Posterior vena cava (tissue), 2 donors: ENCODE data around the gene HLCS. TPM values are rescaled to one million over a fixed set of nuclear protein-coding genes. Genes with fewer than 3 reads are reported as not detected.

Experiments
- DNase-seq: peaks from one replicate; pipeline ENCODE4 v3.0.0-alpha.2; 2020; ENCODE audit warnings: low spot score
- intact Hi-C, 2 donors: fragments of 100-400 bp; cut with DNase I; formaldehyde crosslinking; loops; one replicate each; pipeline versions ENCODE4 v1.14.1 to v1.14.2; 2022 to 2023
- total RNA-seq, 2 donors: library from RNA; stranded (reverse); fragmentation: NEBNext Ultra II Directional; extraction: Animal tissue kit (Norgen Biotek cat#: 25700); gene quantifications; one replicate each; pipeline ENCODE4 v1.2.1, GENCODE V29; 2021
- donor health status: DM: yes; HTN: yes; CAD: no.
- donor health status: DM: yes; HTN: yes; CAD: no.

HLCS gene
- total RNA-seq, 2 donors from 2014 or later = 15.5 to 18.2 TPM

- intact Hi-C loops = no loop called here
- DNase-seq = no peak
Observed at GRCh38 chr21:36724660-36725059, 241.8 kb downstream of the HLCS start.

GRCh38 chr21:36723371-36723881 is 243.0 kb downstream of the HLCS start:
- intact Hi-C loops = no loop called here
- peak; percentile 76 for DNase-seq

DNA sequence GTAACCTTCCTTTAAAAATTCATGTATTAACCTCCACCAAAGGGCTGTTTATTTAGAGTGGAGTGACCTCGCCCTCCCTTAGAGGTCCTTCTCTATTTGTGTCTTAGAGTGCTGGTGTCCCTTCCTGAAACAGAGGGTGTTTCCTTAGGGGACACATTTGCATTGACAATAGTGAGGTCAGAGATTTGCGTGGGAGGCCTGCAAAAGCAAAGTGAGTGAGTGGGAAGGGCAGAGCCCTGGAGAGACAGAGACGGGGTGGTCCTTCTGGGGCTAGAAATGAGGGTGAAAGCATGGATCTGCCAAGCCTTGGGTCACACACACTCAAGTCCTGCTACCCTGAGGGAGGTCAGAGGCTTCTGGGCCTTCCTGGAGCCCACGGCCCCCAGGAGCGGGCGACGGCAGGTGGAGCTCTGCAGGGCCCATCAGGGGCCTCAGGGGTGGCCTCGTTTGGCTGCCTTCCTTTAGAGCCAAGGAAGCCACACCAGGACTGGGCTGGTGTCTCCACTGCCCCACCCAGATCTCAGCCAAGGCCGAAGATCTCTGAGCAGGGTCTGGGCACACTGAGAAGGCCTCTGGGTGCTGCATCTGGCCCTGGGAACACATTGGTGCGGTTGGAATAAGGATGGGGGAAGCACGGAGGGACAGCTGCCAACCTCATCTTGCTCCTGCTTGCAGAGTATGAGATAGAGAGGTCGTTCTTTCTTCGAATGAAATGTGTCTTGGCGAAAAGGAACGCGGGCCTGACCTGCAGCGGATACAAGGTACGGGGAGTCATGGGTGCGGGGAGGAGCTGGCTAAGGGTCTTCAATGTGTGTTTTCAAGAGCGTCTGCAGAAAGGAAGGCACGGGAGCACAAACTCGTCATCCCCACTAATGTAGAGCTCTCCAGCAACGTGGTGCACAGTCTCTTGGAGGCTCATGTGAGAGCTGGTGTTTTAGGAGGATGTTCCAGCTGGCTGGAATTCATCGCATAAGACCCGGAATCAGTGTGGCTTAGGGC is 243.8 kb downstream of the HLCS start:
- intact Hi-C loops = no loop called here
- peak; percentile 63 for DNase-seq

GRCh38 chr21:36721817-36722216 is 244.7 kb downstream of the HLCS start:
- DNase-seq = no peak
- intact Hi-C loops = no loop called here

DNA sequence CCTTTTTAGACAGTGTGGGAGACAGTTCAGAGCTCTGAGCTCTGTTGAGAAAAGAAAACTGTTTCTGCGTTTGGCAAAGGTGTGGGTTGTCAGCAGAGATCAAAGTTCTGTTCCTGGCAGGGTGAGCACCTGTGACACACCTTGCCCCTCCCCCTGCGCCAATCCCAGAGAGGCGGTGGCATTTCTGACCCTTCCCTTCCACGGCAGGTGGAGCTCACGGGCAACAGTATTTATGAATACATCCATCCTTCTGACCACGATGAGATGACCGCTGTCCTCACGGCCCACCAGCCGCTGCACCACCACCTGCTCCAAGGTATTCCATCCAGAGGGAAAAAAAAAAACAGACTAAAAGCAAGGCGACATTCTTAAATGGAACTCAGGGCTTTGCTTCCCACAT is 246.9 kb downstream of the HLCS start:
- DNase-seq = peak; percentile 43
- intact Hi-C loops = no loop called here

- intact Hi-C loops = no loop called here
- peak; percentile 72 for DNase-seq
Observed at GRCh38 chr21:36718951-36719501, 247.4 kb downstream of the HLCS start.

GRCh38 chr21:36717976-36718375 is 248.5 kb downstream of the HLCS start:
- intact Hi-C loops = no loop called here
- no peak for DNase-seq

DNA sequence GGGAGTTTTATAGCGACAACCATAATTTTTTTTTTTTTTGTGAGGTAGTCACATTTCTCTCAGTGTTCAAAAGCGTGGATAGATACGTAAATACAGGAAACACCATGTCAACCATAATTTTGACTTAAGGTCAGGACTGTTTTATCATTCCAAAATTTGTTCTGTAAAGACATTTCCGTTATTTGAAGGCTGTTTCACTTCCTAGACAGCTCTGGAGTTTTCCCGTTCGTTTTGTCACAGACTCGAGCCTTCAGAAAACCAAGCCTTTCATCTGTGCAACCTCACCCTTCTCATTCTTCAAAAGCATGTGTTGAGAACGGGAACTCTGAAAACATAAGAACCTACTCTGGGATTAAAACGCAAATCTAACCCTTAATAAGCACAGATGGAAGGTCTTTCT is 249.6 kb downstream of the HLCS start:
- no peak for DNase-seq
- intact Hi-C loops = no loop called here

DNA sequence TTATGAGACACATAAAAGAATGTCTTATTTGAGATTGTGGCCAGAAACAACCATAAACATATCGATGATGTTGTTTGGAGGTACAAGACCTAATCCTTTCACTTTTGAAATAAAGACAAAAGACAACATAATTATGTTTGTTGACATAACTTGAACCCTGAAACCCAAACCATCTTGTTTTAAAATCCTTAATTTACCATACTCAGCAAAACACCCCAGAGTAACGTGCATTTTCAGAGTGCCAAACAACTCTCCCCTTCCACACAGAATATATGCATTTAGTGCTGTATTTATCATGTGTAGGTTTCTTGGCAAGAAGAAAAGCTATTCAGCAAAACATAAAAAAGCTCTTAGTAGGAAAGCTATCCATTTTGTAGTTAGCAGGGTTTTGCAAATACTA is 250.1 kb downstream of the HLCS start:
- DNase-seq = no peak
- intact Hi-C loops = no loop called here

GRCh38 chr21:36713746-36714145 is 252.7 kb downstream of the HLCS start:
- DNase-seq = no peak
- intact Hi-C loops = no loop called here

GRCh38 chr21:36710729-36711048 is 255.8 kb downstream of the HLCS start:
- intact Hi-C loops = no loop called here
- DNase-seq = no peak

GRCh38 chr21:36709868-36710728 is 256.4 kb downstream of the HLCS start:
- intact Hi-C loops = no loop called here
- DNase-seq = peak; percentile 78

DNA sequence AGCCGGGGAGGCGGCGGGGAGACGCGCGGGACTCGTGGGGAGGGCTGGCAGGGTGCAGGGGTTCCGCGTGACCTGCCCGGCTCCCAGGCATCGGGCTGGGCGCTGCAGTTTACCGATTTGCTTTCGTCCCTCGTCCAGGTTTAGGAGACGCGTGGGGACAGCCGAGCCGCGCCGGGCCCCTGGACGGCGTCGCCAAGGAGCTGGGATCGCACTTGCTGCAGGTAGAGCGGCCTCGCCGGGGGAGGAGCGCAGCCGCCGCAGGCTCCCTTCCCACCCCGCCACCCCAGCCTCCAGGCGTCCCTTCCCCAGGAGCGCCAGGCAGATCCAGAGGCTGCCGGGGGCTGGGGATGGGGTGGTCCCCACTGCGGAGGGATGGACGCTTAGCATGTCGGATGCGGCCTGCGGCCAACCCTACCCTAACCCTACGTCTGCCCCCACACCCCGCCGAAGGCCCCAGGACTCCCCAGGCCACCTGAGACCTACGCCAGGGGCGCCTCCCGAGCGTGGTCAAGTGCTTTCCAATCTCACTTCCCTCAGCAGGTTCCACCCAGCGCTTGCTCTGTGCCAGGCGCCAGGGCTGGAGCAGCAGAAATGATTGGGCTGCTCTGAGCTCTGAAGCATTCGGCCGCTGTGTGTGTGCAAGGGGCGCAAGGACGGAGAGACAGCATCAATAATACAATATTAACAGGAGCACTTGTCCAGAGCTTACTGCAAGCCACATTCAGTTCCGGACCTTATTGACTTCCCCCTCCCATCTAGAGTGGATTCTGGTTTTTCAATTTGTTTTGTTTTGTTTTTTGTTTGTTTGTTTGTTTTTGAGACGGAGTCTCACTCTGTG is 257.2 kb downstream of the HLCS start:
- intact Hi-C loops = no loop called here
- peak; percentile 66 for DNase-seq

GRCh38 chr21:36708286-36709029 is 258.0 kb downstream of the HLCS start:
- peak; percentile 72 for DNase-seq
- intact Hi-C loops = no loop called here

DNA sequence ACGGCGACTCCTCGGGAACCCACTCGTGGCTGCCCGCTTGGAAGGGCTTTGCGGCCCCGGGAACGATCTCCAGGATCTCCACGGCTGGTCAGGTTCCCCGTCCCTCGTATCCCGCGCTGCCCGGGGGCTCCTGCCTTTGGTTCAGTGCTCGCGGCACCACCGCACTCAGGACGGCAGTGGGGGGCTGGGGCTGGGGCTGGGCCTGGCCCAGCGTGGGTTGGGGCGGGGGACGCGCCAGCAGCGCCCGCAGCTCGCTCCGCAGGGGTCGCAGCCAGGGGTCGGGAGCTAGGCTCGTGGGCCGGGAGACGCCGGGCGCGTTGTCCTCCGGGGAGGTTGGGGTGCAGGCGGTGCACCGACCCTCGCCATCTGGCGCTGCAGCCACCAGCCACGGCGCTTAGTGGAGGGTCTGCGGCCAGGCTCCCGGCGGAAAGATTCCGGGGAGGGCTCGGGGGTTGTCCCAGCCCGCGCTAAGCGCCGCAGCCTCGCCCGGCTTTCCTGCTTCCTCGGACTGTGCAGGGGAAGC is 258.6 kb downstream of the HLCS start:
- intact Hi-C loops = no loop called here
- DNase-seq = peak; percentile 67

DNA sequence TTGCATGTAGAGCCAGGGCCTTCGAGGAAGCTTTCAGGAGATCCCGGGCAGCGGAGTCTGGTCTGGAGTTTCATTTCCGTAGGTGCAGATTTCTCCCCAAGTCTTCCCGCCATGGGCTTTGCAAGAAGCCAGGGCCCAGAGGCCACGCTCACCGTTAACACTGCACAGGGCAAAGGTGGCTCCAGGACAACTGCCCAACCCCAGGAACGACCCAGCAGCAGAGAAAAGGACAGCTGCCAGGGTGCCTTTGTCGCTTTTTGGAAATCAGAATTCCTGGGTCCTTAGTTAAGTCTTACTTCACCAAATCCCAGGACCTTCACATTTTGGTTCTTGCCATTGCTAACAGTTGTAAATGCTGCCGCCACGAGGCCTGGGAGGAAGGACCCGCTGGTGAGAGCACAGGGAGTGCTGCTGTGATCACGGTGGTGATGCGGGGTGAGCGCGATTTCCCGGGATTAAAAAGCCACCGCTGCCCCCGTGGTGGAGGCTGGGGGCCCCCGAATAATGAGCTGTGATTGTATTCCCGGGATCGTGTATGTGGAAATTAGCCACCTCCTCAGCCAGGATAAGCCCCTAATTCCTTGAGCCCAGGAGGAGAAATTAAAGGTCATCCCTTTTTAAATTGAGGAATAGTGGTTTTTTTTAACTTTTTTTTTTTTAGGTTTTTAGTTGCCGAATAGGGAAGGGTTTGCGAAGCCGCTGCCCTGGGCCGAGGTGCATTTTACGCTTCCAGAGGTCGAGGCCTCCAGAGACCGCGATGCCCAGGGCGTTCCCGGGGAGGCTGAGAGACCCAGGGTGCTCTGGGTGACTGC is 259.3 kb downstream of the HLCS start:
- DNase-seq = peak; percentile 70
- intact Hi-C loops = no loop called here

GRCh38 chr21:36706482-36706852 is 260.0 kb downstream of the HLCS start:
- no peak for DNase-seq
- intact Hi-C loops = no loop called here
